Natural killer cell (primary cell): ENCODE results near the gene ALOX5. TPM values are rescaled to one million over a fixed set of nuclear protein-coding genes. Genes with fewer than 3 reads are reported as not detected.
"Not testable (repeated sequence)": the region's sequence is repeated elsewhere in the genome, so short reads cannot be mapped to it uniquely, and the experiment has no call there.

ENCODE experiments used
- ATAC-seq, 3 donors: fragments of 150-1000 bp in 2 of 3; fragments of 200-7000 bp in 1 of 3; cut with Tn5 transposase; 1 replicate in 1 of 3; 2 replicates in 2 of 3; pipeline ENCODE4 v1.10.0; 2021; ENCODE audit warnings: mild to moderate bottlenecking in 2 of 3, moderate library complexity in 2 of 3
- DNase-seq, 2 donors: peaks; one replicate each; pipeline versions ENCODE4 v3.0.0 to v3.0.0-alpha.2; 2013 to 2021; ENCODE audit warnings: mixed read lengths in 1 of 2
- H3K27ac ChIP-seq: one replicate; pipeline ENCODE4 v1.5.1; 2013; ENCODE audit warnings: mild to moderate bottlenecking, low read length
- H3K27me3 ChIP-seq: one replicate; pipeline ENCODE4 v1.6.1; 2013; ENCODE audit warnings: low read length; ENCODE audit not compliant: control insufficient read depth, insufficient read depth
- H3K36me3 ChIP-seq: one replicate; pipeline ENCODE4 v1.6.1; 2013; ENCODE audit warnings: low read length; ENCODE audit not compliant: control insufficient read depth, insufficient read depth
- H3K4me1 ChIP-seq: one replicate; pipeline ENCODE4 v1.6.1; 2013; ENCODE audit warnings: low read length; ENCODE audit not compliant: control insufficient read depth, insufficient read depth
- H3K4me3 ChIP-seq: one replicate; pipeline ENCODE4 v1.5.1; 2013; ENCODE audit warnings: low read length
- H3K9me3 ChIP-seq: one replicate; pipeline ENCODE4 v1.6.1; 2013; ENCODE audit warnings: low read length; ENCODE audit not compliant: control insufficient read depth, insufficient read depth
- H3K27ac Mint-ChIP-seq, 2 donors: one replicate each; pipeline ENCODE4 v1.8.0; 2022; ENCODE audit warnings: mild to moderate bottlenecking in 2 of 2, mixed read lengths in 2 of 2, moderate library complexity in 1 of 2
- H3K27me3 Mint-ChIP-seq, 2 donors: one replicate each; pipeline ENCODE4 v1.8.0; 2022; ENCODE audit warnings: low read depth in 2 of 2, mixed read lengths in 2 of 2
- H3K36me3 Mint-ChIP-seq: one replicate; pipeline ENCODE4 v1.8.0; 2022; ENCODE audit warnings: mixed read lengths
- H3K4me1 Mint-ChIP-seq, 2 donors: one replicate each; pipeline ENCODE4 v1.8.0; 2022; ENCODE audit warnings: mixed read lengths in 2 of 2
- H3K4me3 Mint-ChIP-seq: one replicate; pipeline ENCODE4 v1.8.0; 2022; ENCODE audit warnings: mild to moderate bottlenecking, moderate library complexity, mixed read lengths
- H3K9me3 Mint-ChIP-seq, 2 donors: one replicate each; pipeline ENCODE4 v1.8.0; 2022; ENCODE audit warnings: mixed read lengths in 2 of 2
- WGBS: methylation state at CpG from one replicate; pipeline ENCODE4 v1.1.7; 2013; ENCODE audit warnings: missing lambda C conversion rate; ENCODE audit not compliant: insufficient coverage; 5-methylcytosine and 5-hydroxymethylcytosine counted together
- intact Hi-C: fragments of 100-400 bp; cut with micrococcal nuclease; formaldehyde crosslinking; loops from one replicate; pipeline ENCODE4 v1.14.2; 2022
- total RNA-seq, 4 donors: library from RNA; stranded (reverse); fragments of 120-200 nt in 1 of 4; gene quantifications; one replicate each; pipeline versions ENCODE4 v1.2.3 to v1.2.4, GENCODE V29; 2013 to 2022
- TF ChIP-seq, protein P1 (sequence below): fragments of 200-600 bp; IDR thresholded peaks from one replicate; pipeline ENCODE4 v1.8.0; 2022; ENCODE audit warnings: antibody characterized with exemption

Gene ALOX5
- total RNA-seq, 3 donors from 2014 or later (not counting 1 experiment from before 2014, with no cell fraction given): 8.6 to 93.5 (median 12.4) TPM

DNA sequence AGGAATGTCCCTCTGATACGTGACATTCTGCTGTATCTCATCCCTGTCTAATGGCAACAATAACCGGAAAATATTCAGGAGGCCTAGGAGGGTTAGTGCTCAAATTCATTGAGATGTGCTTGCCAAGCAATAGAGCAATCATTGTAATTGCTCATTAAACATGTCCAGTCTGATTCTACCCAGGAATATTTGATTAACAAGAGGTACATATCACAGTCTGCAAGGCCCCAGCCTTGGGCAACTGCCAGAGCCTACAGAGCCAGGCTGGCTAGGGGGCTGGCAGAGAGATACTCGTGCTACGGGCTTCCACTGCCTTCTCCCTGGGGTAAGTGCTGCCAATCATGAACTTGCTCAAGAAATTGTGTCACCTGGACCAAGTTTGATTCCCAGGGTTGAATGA, 99.1 kb downstream of the ALOX5 start:
- WGBS: 97% methylated on average over 4 of the region's 4 CpGs
- H3K9me3 Mint-ChIP-seq: peaks cover 0 to 6% of the 10 kb centered on the region in 2 donors
- H3K27ac ChIP-seq: no peak overlapping the region
- H3K27ac Mint-ChIP-seq: no peak overlapping the region
- no peaks in the 10 kb centered on the region for H3K27me3 ChIP-seq
- TF ChIP-seq, protein P1, sequence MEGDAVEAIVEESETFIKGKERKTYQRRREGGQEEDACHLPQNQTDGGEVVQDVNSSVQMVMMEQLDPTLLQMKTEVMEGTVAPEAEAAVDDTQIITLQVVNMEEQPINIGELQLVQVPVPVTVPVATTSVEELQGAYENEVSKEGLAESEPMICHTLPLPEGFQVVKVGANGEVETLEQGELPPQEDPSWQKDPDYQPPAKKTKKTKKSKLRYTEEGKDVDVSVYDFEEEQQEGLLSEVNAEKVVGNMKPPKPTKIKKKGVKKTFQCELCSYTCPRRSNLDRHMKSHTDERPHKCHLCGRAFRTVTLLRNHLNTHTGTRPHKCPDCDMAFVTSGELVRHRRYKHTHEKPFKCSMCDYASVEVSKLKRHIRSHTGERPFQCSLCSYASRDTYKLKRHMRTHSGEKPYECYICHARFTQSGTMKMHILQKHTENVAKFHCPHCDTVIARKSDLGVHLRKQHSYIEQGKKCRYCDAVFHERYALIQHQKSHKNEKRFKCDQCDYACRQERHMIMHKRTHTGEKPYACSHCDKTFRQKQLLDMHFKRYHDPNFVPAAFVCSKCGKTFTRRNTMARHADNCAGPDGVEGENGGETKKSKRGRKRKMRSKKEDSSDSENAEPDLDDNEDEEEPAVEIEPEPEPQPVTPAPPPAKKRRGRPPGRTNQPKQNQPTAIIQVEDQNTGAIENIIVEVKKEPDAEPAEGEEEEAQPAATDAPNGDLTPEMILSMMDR: no peak
- ATAC-seq: no peak
- H3K4me1 Mint-ChIP-seq: peaks cover 34 to 45% of the 10 kb centered on the region in 2 donors
- intact Hi-C loops: no loop called here
- peaks cover 6% of the 10 kb centered on the region for H3K9me3 ChIP-seq
- H3K4me3 ChIP-seq: no peak overlapping the region
- H3K4me1 ChIP-seq: peaks cover 8% of the 10 kb centered on the region
- no peaks in the 10 kb centered on the region for H3K27me3 Mint-ChIP-seq
- no peak for DNase-seq
- H3K4me3 Mint-ChIP-seq: no peak overlapping the region
- no peaks in the 10 kb centered on the region for H3K36me3 ChIP-seq
- H3K36me3 Mint-ChIP-seq: peaks cover 13% of the 10 kb centered on the region

DNA sequence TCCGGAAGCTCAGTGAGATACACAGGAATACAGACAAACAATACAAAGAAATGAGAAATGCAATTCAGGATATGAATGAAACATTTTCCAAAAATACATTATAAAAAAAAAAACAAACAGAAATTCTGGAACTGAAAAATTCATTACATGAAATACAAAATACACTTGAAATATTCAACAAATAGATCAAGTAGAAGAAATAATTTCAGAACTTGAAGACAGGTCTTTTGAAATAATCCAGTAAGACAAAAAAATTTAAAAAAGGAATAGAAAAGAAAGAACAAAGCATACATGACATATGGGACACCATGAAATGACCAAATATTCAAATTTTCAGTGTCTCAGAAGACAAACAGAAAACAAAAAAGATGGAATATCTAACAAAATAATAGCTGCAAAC, 102.5 kb downstream of the ALOX5 start:
- Histone ChIP-seq H3K27me3 (no peaks in the 10 kb centered on the region), H3K36me3 (no peaks in the 10 kb centered on the region), H3K4me3 (no peak overlapping the region), H3K4me1 (no peaks in the 10 kb centered on the region), H3K9me3 (peaks cover 6% of the 10 kb centered on the region), H3K27ac (no peak overlapping the region)
- H3K27ac Mint-ChIP-seq: no peak overlapping the region
- no peak overlapping the region for H3K4me3 Mint-ChIP-seq
- H3K36me3 Mint-ChIP-seq: peaks cover 13% of the 10 kb centered on the region
- 100% methylated on average over 1 of the region's 1 CpG for WGBS
- ATAC-seq (no peak), DNase-seq (no peak)
- intact Hi-C loops: no loop called here
- H3K27me3 Mint-ChIP-seq: no peaks in the 10 kb centered on the region
- peaks cover 0 to 9% of the 10 kb centered on the region in 2 donors for H3K9me3 Mint-ChIP-seq
- TF ChIP-seq, protein P1: no peak
- H3K4me1 Mint-ChIP-seq: peaks cover 31 to 35% of the 10 kb centered on the region in 2 donors

DNA sequence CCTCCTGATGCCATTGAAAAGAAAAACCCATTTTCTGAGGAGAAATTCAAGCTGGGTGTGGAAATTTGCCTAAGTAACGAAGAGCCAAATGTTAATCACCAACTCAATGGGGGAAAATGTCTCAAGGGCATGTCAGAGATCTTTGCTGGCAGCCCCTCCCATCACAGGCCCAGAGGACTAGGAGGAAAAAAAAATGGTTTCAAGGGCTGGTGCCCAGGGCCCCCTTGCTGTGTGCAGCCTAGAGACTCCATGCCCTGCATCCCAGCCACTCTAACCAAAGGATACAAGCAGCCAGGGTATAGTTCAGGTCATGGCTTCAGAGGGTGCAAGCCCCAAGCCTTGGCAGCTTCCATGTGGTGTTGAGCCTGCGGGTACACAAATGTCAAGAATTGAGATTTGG, 106.3 kb downstream of the ALOX5 start:
- Mint-ChIP-seq H3K4me1 (peaks cover 25 to 30% of the 10 kb centered on the region in 2 donors), H3K4me3 (no peak overlapping the region), H3K36me3 (peaks cover 13% of the 10 kb centered on the region), H3K27ac (peak overlapping the region in 1 of 2 donors; percentile 5), H3K27me3 (no peaks in the 10 kb centered on the region), H3K9me3 (peaks cover 0 to 9% of the 10 kb centered on the region in 2 donors)
- TF ChIP-seq, protein P1: no peak
- intact Hi-C loops: no loop called here
- H3K36me3 ChIP-seq: no peaks in the 10 kb centered on the region
- no peak overlapping the region for H3K27ac ChIP-seq
- H3K4me1 ChIP-seq: no peaks in the 10 kb centered on the region
- peaks cover 6% of the 10 kb centered on the region for H3K9me3 ChIP-seq
- no peak overlapping the region for H3K4me3 ChIP-seq
- ATAC-seq (no peak), DNase-seq (no peak)
- 94% methylated on average over 2 of the region's 2 CpGs for WGBS
- no peaks in the 10 kb centered on the region for H3K27me3 ChIP-seq

DNA sequence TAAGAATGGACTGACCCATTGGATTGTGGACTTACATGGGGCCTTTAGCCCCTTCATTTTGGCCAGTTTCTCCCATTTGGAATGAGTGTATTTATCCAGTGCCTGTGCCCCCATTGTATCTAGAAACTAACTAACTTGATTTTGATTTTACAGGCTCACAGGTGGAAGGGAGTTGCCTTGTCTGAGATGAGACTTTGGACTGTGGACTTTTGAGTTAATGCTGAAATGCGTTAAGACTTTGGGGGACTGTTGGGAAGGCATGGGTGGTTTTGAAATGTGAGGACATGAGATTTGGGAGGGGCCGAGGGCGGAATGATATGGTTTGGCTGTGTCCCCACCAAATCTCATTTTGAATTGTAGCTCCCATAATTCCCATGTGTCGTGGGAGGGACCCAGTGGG, 107.1 kb downstream of the ALOX5 start:
- H3K4me3 Mint-ChIP-seq, H3K27ac Mint-ChIP-seq, H3K9me3 ChIP-seq, H3K27me3 ChIP-seq, ATAC-seq, H3K4me3 ChIP-seq, H3K4me1 ChIP-seq, H3K27me3 Mint-ChIP-seq, H3K9me3 Mint-ChIP-seq, DNase-seq, H3K27ac ChIP-seq, intact Hi-C loops, H3K36me3 ChIP-seq: not testable (repeated sequence)
- WGBS: 100% methylated on average over 2 of the region's 4 CpGs
- peaks cover 21 to 25% of the 10 kb centered on the region in 2 donors for H3K4me1 Mint-ChIP-seq
- H3K36me3 Mint-ChIP-seq: peaks cover 12% of the 10 kb centered on the region
